ENCODE measurements around the gene MRPS31. TPM values are rescaled to one million over a fixed set of nuclear protein-coding genes. Genes with fewer than 3 reads are reported as not detected.

The MRPS31 gene
- polyA plus RNA-seq (2012; rRNA removed) = 13.3 and 16.1 TPM in 2 replicates
- 18.2 and 23.3 TPM in 2 replicates for polyA plus RNA-seq (2012; cell fraction: cytosol; rRNA removed)
- 10.5 and 16.4 TPM in 2 replicates for polyA plus RNA-seq (2012; cell fraction: nucleus; rRNA removed)

DNA sequence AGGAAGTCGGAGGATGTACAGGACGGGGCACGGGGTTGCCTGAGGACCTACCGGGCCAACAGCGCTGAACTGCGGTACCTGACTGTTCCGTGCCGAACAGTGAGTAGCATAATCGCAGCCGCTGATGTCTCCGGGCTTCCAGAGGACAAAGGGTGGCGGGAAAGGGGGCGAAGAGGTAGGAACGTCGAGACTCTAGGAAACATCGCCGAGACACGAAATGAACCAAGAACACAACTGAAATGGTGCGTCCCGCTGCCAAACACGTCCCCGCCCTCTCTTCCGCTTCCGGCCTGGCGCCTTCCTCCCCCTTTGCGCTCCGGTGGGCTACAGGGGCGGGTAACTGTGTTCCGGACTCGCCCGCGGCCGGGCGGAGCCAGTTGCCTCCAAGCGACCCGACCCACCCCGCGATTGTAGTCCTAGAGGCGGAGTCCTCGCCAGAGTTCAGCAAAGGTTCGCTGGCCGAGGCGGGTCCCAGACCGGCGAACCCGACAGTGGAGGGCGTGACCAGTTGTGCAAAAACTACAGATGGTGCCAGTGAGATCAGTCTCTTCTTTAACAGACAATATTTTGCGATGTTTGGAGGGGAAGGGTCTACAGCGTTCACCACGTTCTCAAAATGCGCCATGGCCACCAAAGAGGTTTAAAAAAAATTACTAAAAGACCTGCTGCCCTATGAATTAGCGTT, at the start of gene MRPS31:
Gene MRPS31, minus strand, starts transcription at position 257 of the 685 bp plus-strand sequence. Its CDS starts 54 bp downstream, at position 203.
- peaks cover 2 to 8% of the 10 kb centered on the region in 2 experiments for H3K36me3 ChIP-seq (replicated peaks in 1 of 2; ENCODE audit: control insufficient read depth in 1 of 2, insufficient read depth in 2 of 2, low read length in 1 of 2)
- H3K4me1 ChIP-seq (ENCODE audit: control insufficient read depth in 1 of 2, insufficient read depth in 2 of 2, low read depth in 1 of 2, low read length in 1 of 2) = peaks cover 0 to 5% of the 10 kb centered on the region in 2 experiments; a peak in 1 of 4 replicates
- no peaks in the 10 kb centered on the region for H4K20me1 ChIP-seq (ENCODE audit: insufficient read depth)
- no peaks in the 10 kb centered on the region for H3K9me2 ChIP-seq
- H3K4me3 ChIP-seq (ENCODE audit: low read depth in 2 of 2, low read length in 1 of 2) = peak within 1 kb of the TSS; percentile 70 to 95
- DNase-seq = peak; percentile 94
- ChIA-PET POLR2A (no interaction called here), CTCF (interaction anchor here (1.5 kb wide), 1 partner anchor 150 kb away, joined by 4 read pairs; no protein-coding TSS in a partner anchor)
- WGBS (ENCODE audit: low lambda C conversion rate) = 1% methylated on average over 22 of the region's 52 CpGs
- H3K27me3 ChIP-seq (ENCODE audit: insufficient read depth) = no peaks in the 10 kb centered on the region
- peak within 1 kb of the TSS; percentile 83 for H3K9ac ChIP-seq
- peak within 1 kb of the TSS; percentile 73 for H3K4me2 ChIP-seq
- H3K27ac ChIP-seq (ENCODE audit: low read depth in 2 of 2, low read length in 1 of 2) = peak within 1 kb of the TSS; percentile 76 to 90
- H3K9me3 ChIP-seq = no peaks in the 10 kb centered on the region
- peaks cover 25% of the 10 kb centered on the region for H3K79me2 ChIP-seq (ENCODE audit: insufficient read depth)
- peak within 1 kb of the TSS; percentile 99 for H2AFZ ChIP-seq (ENCODE audit: low read depth)
- peaks cover 4% of the 10 kb centered on the region for H3F3A ChIP-seq (replicated peaks; ENCODE audit: insufficient read depth)
- TF ChIP-seq, protein P1, sequence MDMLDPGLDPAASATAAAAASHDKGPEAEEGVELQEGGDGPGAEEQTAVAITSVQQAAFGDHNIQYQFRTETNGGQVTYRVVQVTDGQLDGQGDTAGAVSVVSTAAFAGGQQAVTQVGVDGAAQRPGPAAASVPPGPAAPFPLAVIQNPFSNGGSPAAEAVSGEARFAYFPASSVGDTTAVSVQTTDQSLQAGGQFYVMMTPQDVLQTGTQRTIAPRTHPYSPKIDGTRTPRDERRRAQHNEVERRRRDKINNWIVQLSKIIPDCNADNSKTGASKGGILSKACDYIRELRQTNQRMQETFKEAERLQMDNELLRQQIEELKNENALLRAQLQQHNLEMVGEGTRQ (IDR thresholded peaks at IDR 0.05; ENCODE audit: borderline replicate concordance, low read depth, low read length) = no peak
- peak; percentile 92 for TF ChIP-seq POLR2AphosphoS5 (IDR thresholded peaks at IDR 0.05; ENCODE audit: low read depth, low read length)
- no peak for TF ChIP-seq EZH2phosphoT487 (IDR thresholded peaks at IDR 0.05; ENCODE audit: borderline replicate concordance, low read depth)
- peak; percentile 96 for TF ChIP-seq CHD2 (IDR thresholded peaks at IDR 0.05; ENCODE audit: low read length, partially characterized antibody)
- peak; percentile 75 for TF ChIP-seq RCOR1 (IDR thresholded peaks at IDR 0.05; ENCODE audit: low read length)
- TF ChIP-seq EP300 (IDR thresholded peaks at IDR 0.05; ENCODE audit: borderline replicate concordance in 1 of 2, low read depth in 1 of 2, low read length in 1 of 2) = peak in 1 of 2 experiments; percentile 46; a peak in 1 of 4 replicates
- TF ChIP-seq, protein P2, sequence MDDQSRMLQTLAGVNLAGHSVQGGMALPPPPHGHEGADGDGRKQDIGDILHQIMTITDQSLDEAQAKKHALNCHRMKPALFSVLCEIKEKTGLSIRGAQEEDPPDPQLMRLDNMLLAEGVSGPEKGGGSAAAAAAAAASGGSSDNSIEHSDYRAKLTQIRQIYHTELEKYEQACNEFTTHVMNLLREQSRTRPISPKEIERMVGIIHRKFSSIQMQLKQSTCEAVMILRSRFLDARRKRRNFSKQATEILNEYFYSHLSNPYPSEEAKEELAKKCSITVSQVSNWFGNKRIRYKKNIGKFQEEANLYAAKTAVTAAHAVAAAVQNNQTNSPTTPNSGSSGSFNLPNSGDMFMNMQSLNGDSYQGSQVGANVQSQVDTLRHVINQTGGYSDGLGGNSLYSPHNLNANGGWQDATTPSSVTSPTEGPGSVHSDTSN (IDR thresholded peaks at IDR 0.05) = no peak
- TF ChIP-seq FOXJ3 (CRISPR knock-in tag; IDR thresholded peaks at IDR 0.05) = no peak
- TF ChIP-seq NFIC (IDR thresholded peaks at IDR 0.05; ENCODE audit: borderline replicate concordance) = no peak; the same call in 1 of the 2 replicates
- TF ChIP-seq GATA2 (CRISPR knock-in tag; IDR thresholded peaks at IDR 0.05) = no peak
- no peak for TF ChIP-seq FOXM1 (IDR thresholded peaks at IDR 0.05; ENCODE audit: low read depth)
- TF ChIP-seq, protein P3, sequence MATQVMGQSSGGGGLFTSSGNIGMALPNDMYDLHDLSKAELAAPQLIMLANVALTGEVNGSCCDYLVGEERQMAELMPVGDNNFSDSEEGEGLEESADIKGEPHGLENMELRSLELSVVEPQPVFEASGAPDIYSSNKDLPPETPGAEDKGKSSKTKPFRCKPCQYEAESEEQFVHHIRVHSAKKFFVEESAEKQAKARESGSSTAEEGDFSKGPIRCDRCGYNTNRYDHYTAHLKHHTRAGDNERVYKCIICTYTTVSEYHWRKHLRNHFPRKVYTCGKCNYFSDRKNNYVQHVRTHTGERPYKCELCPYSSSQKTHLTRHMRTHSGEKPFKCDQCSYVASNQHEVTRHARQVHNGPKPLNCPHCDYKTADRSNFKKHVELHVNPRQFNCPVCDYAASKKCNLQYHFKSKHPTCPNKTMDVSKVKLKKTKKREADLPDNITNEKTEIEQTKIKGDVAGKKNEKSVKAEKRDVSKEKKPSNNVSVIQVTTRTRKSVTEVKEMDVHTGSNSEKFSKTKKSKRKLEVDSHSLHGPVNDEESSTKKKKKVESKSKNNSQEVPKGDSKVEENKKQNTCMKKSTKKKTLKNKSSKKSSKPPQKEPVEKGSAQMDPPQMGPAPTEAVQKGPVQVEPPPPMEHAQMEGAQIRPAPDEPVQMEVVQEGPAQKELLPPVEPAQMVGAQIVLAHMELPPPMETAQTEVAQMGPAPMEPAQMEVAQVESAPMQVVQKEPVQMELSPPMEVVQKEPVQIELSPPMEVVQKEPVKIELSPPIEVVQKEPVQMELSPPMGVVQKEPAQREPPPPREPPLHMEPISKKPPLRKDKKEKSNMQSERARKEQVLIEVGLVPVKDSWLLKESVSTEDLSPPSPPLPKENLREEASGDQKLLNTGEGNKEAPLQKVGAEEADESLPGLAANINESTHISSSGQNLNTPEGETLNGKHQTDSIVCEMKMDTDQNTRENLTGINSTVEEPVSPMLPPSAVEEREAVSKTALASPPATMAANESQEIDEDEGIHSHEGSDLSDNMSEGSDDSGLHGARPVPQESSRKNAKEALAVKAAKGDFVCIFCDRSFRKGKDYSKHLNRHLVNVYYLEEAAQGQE (IDR thresholded peaks at IDR 0.05; ENCODE audit: low read depth, low read length) = peak; percentile 45; the same call in 1 of the 2 replicates
- TF ChIP-seq NRF1 (IDR thresholded peaks at IDR 0.05; ENCODE audit: low read depth, low read length) = no peak
- TF ChIP-seq, protein P4, sequence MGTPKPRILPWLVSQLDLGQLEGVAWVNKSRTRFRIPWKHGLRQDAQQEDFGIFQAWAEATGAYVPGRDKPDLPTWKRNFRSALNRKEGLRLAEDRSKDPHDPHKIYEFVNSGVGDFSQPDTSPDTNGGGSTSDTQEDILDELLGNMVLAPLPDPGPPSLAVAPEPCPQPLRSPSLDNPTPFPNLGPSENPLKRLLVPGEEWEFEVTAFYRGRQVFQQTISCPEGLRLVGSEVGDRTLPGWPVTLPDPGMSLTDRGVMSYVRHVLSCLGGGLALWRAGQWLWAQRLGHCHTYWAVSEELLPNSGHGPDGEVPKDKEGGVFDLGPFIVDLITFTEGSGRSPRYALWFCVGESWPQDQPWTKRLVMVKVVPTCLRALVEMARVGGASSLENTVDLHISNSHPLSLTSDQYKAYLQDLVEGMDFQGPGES (IDR thresholded peaks at IDR 0.05; ENCODE audit: low read depth, low read length) = peak; percentile 53
- TF ChIP-seq, protein P5, sequence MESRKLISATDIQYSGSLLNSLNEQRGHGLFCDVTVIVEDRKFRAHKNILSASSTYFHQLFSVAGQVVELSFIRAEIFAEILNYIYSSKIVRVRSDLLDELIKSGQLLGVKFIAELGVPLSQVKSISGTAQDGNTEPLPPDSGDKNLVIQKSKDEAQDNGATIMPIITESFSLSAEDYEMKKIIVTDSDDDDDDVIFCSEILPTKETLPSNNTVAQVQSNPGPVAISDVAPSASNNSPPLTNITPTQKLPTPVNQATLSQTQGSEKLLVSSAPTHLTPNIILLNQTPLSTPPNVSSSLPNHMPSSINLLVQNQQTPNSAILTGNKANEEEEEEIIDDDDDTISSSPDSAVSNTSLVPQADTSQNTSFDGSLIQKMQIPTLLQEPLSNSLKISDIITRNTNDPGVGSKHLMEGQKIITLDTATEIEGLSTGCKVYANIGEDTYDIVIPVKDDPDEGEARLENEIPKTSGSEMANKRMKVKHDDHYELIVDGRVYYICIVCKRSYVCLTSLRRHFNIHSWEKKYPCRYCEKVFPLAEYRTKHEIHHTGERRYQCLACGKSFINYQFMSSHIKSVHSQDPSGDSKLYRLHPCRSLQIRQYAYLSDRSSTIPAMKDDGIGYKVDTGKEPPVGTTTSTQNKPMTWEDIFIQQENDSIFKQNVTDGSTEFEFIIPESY (IDR thresholded peaks at IDR 0.05; ENCODE audit: borderline replicate concordance, low read depth) = no peak
- peak; percentile 28; the same call in 1 of the 2 replicates for TF ChIP-seq TCF12 (IDR thresholded peaks at IDR 0.05)
- TF ChIP-seq, protein P6, sequence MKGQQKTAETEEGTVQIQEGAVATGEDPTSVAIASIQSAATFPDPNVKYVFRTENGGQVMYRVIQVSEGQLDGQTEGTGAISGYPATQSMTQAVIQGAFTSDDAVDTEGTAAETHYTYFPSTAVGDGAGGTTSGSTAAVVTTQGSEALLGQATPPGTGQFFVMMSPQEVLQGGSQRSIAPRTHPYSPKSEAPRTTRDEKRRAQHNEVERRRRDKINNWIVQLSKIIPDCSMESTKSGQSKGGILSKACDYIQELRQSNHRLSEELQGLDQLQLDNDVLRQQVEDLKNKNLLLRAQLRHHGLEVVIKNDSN (IDR thresholded peaks at IDR 0.05; ENCODE audit: borderline replicate concordance, low read depth) = peak; percentile 55; the same call in 1 of the 2 replicates
- no peak for TF ChIP-seq JUND (IDR thresholded peaks at IDR 0.05)
- TF ChIP-seq RFX5 (IDR thresholded peaks at IDR 0.05; ENCODE audit: low read length) = peak; percentile 73; the same call in 1 of the 2 replicates
- peak; percentile 93; the same call in 1 of the 2 replicates for TF ChIP-seq SIN3A (IDR thresholded peaks at IDR 0.05; ENCODE audit: borderline replicate concordance, low read depth, low read length)
- TF ChIP-seq TAF1 (IDR thresholded peaks at IDR 0.05; ENCODE audit: borderline replicate concordance, low read depth, low read length) = peak; percentile 85; the same call in 1 of the 2 replicates
- peak; percentile 87 for TF ChIP-seq MXI1 (IDR thresholded peaks at IDR 0.05; ENCODE audit: low read depth, low read length)
